ENCODE data around the gene DPP10.

DNA sequence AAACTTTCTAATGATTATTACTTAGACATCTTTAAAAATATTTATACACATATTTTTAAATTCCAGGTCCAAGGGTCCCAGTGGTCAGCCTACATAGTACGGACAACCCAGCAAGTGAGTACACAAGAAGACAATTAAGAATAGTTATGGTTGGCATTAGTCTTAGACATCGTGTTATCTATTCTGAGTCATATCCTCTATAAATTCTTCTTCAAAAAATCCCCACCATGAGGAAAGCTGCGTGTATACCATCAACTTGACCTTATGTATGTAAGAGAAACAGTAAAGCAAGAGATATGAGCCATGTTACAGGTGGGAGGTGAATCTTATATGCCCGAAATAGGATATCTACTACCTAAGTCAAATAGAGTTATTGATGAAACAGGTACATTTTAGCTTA, 1339.8 kb downstream of the DPP10 start:
- TF ChIP-seq POLR2A (IDR thresholded peaks at IDR 0.05; ENCODE audit: low read depth, low read length) = no peak
- TF ChIP-seq POLR2AphosphoS5 (IDR thresholded peaks at IDR 0.05; ENCODE audit: low read depth, low read length) = no peak
- no peak for TF ChIP-seq TAF1 (IDR thresholded peaks at IDR 0.05; ENCODE audit: borderline replicate concordance, low read depth, low read length)
